Uterus (tissue), 2 donors: Measurements from ENCODE around the gene UNKL.

Experiments used
- CTCF ChIP-seq, 4 experiments: fragments of 200-600 bp in 2 of 4; fragments of 450-650 bp in 2 of 4; sonication (generic) in 2 of 4; IDR thresholded peaks; one replicate each; pipeline ENCODE4 v1.5.1; 2016 to 2019; ENCODE audit warnings: antibody characterized with exemption in 4 of 4, mild to moderate bottlenecking in 2 of 4, moderate library complexity in 1 of 4
- POLR2A ChIP-seq, 2 donors: fragments of 450-650 bp; IDR thresholded peaks; one replicate each; pipeline ENCODE4 v1.6.1; 2016; ENCODE audit warnings: antibody characterized with exemption in 2 of 2, mild to moderate bottlenecking in 1 of 2, moderate library complexity in 1 of 2

GRCh38 chr16:1338119-1338730, 76.3 kb downstream of the UNKL start:
- TF ChIP-seq CTCF (IDR thresholded peaks at IDR 0.05): no peak
- TF ChIP-seq POLR2A (IDR thresholded peaks at IDR 0.05): no peak
